SU-DHL-6 (cell line): Measurements from ENCODE around the gene PDE4D.

Source experiments
- H2AFZ ChIP-seq: fragments of 200-600 bp; sonication (generic); 2 replicates; pipeline ENCODE4 v1.6.1; 2014; ENCODE audit warnings: low read depth, mild to moderate bottlenecking, moderate library complexity, mixed read lengths, antibody characterized with exemption, low read length; ENCODE audit not compliant: severe bottlenecking
- H3F3A ChIP-seq: fragments of 200-600 bp; shearing (Covaris generic); 2 replicates; pipeline ENCODE4 v1.6.0; 2016; ENCODE audit warnings: antibody characterized with exemption, mild to moderate bottlenecking; ENCODE audit not compliant: insufficient read depth
- H3K27ac ChIP-seq: fragments of 200-600 bp; sonication (generic); 2 replicates; pipeline ENCODE4 v1.5.1; 2016; ENCODE audit warnings: low read depth, mild to moderate bottlenecking, low read length, moderate library complexity, mixed read lengths
- H3K27me3 ChIP-seq: fragments of 200-600 bp; sonication (generic), shearing (Covaris generic); 2 replicates; pipeline ENCODE4 v1.6.0; 2014; ENCODE audit warnings: mild to moderate bottlenecking, low read length
- H3K36me3 ChIP-seq: fragments of 200-600 bp; sonication (generic); 2 replicates; pipeline ENCODE4 v1.6.1; 2014; ENCODE audit warnings: mild to moderate bottlenecking, low read length, mixed read lengths
- H3K4me2 ChIP-seq: fragments of 300-600, 200-600 bp; shearing (Covaris generic), sonication (generic); 2 replicates; pipeline ENCODE4 v1.6.0; 2014; ENCODE audit warnings: low read length, low read depth, mild to moderate bottlenecking; ENCODE audit not compliant: poor library complexity, severe bottlenecking
- H3K4me3 ChIP-seq: fragments of 200-600 bp; sonication (generic); 2 replicates; pipeline ENCODE4 v1.5.1; 2014; ENCODE audit warnings: antibody characterized with exemption, low read length, mild to moderate bottlenecking, mixed read lengths; ENCODE audit not compliant: insufficient read depth, poor library complexity, severe bottlenecking
- H3K79me2 ChIP-seq: fragments of 200-600 bp; sonication (generic); 2 replicates; pipeline ENCODE4 v1.6.1; 2014; ENCODE audit warnings: mild to moderate bottlenecking, low read length, moderate library complexity; ENCODE audit not compliant: insufficient read depth
- H3K9ac ChIP-seq: fragments of 200-600 bp; sonication (generic); 2 replicates; pipeline ENCODE4 v1.7.0; 2014; ENCODE audit warnings: mild to moderate bottlenecking, low read length
- H3K9me2 ChIP-seq: fragments of 200-600 bp; sonication (generic); replicated peaks from 2 replicates; pipeline ENCODE4 v1.6.1; 2014; ENCODE audit warnings: low read length; ENCODE audit not compliant: insufficient read depth
- H3K9me3 ChIP-seq: fragments of 200-600 bp; sonication (generic); 2 replicates; pipeline ENCODE4 v1.6.1; 2014; ENCODE audit warnings: low read length, mixed read lengths; ENCODE audit not compliant: insufficient read depth
- H4K20me1 ChIP-seq: fragments of 200-600 bp; sonication (generic); 2 replicates; pipeline ENCODE4 v1.6.1; 2014; ENCODE audit warnings: low read depth, mild to moderate bottlenecking, antibody characterized with exemption, low read length, moderate library complexity, mixed read lengths
- EZH2phosphoT487 ChIP-seq: fragments of 200-600 bp; sonication (generic), shearing (Covaris generic); conservative IDR thresholded peaks from 2 replicates; pipeline ENCODE4 v1.6.1; 2018; ENCODE audit warnings: mild to moderate bottlenecking, antibody characterized with exemption, low read length, moderate library complexity, mixed read lengths
- TF ChIP-seq, protein P1 (sequence below): fragments of 200-600 bp; sonication (generic); IDR thresholded peaks from one replicate; pipeline ENCODE4 v1.5.1; 2017; ENCODE audit warnings: antibody characterized with exemption, mild to moderate bottlenecking, low read length, moderate library complexity; ENCODE audit not compliant: insufficient read depth, poor library complexity, severe bottlenecking

The PDE4D gene

GRCh38 chr5:59874675-59875074, 18.9 kb downstream of the PDE4D start:
- Histone ChIP-seq H3K9me3 (no peaks in the 10 kb centered on the region), H3K27ac (no peak overlapping the region), H3K9me2 (no peaks in the 10 kb centered on the region), H3K36me3 (no peaks in the 10 kb centered on the region), H3F3A (no peaks in the 10 kb centered on the region), H2AFZ (no peak overlapping the region), H4K20me1 (no peaks in the 10 kb centered on the region), H3K4me2 (no peak overlapping the region), H3K79me2 (no peaks in the 10 kb centered on the region), H3K9ac (no peak overlapping the region), H3K4me3 (no peak overlapping the region), H3K27me3 (no peaks in the 10 kb centered on the region)
- TF ChIP-seq, protein P1, sequence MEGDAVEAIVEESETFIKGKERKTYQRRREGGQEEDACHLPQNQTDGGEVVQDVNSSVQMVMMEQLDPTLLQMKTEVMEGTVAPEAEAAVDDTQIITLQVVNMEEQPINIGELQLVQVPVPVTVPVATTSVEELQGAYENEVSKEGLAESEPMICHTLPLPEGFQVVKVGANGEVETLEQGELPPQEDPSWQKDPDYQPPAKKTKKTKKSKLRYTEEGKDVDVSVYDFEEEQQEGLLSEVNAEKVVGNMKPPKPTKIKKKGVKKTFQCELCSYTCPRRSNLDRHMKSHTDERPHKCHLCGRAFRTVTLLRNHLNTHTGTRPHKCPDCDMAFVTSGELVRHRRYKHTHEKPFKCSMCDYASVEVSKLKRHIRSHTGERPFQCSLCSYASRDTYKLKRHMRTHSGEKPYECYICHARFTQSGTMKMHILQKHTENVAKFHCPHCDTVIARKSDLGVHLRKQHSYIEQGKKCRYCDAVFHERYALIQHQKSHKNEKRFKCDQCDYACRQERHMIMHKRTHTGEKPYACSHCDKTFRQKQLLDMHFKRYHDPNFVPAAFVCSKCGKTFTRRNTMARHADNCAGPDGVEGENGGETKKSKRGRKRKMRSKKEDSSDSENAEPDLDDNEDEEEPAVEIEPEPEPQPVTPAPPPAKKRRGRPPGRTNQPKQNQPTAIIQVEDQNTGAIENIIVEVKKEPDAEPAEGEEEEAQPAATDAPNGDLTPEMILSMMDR = no peak
- TF ChIP-seq EZH2phosphoT487 = no peak

GRCh38 chr5:59873113-59873512, 20.4 kb downstream of the PDE4D start:
- H3K27ac ChIP-seq = no peak overlapping the region
- H3K9me2 ChIP-seq = no peaks in the 10 kb centered on the region
- no peaks in the 10 kb centered on the region for H3K27me3 ChIP-seq
- no peaks in the 10 kb centered on the region for H3K36me3 ChIP-seq
- TF ChIP-seq EZH2phosphoT487 = no peak
- TF ChIP-seq, protein P1 = no peak
- no peaks in the 10 kb centered on the region for H3F3A ChIP-seq
- H3K79me2 ChIP-seq = no peaks in the 10 kb centered on the region
- H3K9ac ChIP-seq = no peak overlapping the region
- no peaks in the 10 kb centered on the region for H4K20me1 ChIP-seq
- no peak overlapping the region for H3K4me2 ChIP-seq
- H3K9me3 ChIP-seq = no peaks in the 10 kb centered on the region
- no peak overlapping the region for H3K4me3 ChIP-seq
- H2AFZ ChIP-seq = no peak overlapping the region

DNA sequence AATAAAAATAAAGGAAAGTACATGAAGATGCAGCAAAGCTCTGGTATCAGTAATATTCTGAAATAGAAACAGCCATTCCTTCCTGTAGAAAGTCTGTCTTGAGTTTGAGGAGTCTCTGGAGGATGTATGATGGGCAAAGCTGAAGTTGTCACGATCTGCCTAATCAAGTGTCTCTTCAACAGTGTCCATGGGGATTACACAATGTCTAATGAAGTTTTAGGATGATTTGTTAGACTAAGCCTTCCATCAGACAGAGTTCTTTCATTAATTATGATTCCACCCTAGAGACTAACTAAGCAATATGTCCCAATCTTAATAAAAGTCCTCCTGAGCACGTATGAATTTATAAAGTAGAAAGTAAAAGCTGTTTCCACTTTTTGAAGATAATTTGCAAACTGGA, 26.9 kb downstream of the PDE4D start:
- Histone ChIP-seq H3K4me2 (no peak overlapping the region), H3K27me3 (no peaks in the 10 kb centered on the region), H4K20me1 (no peaks in the 10 kb centered on the region), H3K9ac (no peak overlapping the region), H3K9me3 (no peaks in the 10 kb centered on the region), H2AFZ (no peak overlapping the region), H3K9me2 (no peaks in the 10 kb centered on the region), H3K79me2 (no peaks in the 10 kb centered on the region), H3F3A (no peaks in the 10 kb centered on the region), H3K36me3 (no peaks in the 10 kb centered on the region), H3K4me3 (no peak overlapping the region), H3K27ac (no peak overlapping the region)
- no peak for TF ChIP-seq EZH2phosphoT487
- TF ChIP-seq, protein P1 = no peak
